K562 (cell line): ENCODE results near the gene LRFN3. TPM values are rescaled to one million over a fixed set of nuclear protein-coding genes. Genes with fewer than 3 reads are reported as not detected.

Source experiments
- ATAC-seq: fragments of 200-7000 bp; cut with Tn5 transposase; 3 replicates; pipeline ENCODE4 v1.9.1; 2020; ENCODE audit warnings: moderate library complexity
- BruUV-seq: library from RNA; stranded (reverse); fragments of 400-500 nt; replicated peaks from 2 replicates; lab custom pipeline; 2021; lab: Mats Ljungman, UMichigan
- CTCF ChIA-PET: fragments of 300-600 bp; formaldehyde crosslinking; extraction: SDS; loops from one replicate; lab custom pipeline; 2021; ENCODE audit warnings: low intra/inter-chr PET ratio; lab: Yijun Ruan, JAX
- POLR2A ChIA-PET: fragments of 300-600, 350-650 bp; sonication (Branson Sonifier 250); formaldehyde crosslinking; extraction: SDS; loops from one replicate; lab custom pipeline; 2021; ENCODE audit warnings: antibody characterized with exemption, inconsistent platforms; lab: Yijun Ruan, JAX
- DNase-seq, 4 experiments: peaks; one replicate each; pipeline versions ENCODE4 v3.0.0 to v3.0.0-alpha.2; 2011 to 2018; ENCODE audit warnings: low spot score in 3 of 4, mixed read lengths in 3 of 4; ENCODE audit errors: extremely low read depth in 1 of 4
- FAIRE-seq: peaks from 2 replicates; lab custom pipeline; 2011; peaks lifted over from hg19 to GRCh38; lab: Jason Lieb, UNC
- H2AFZ ChIP-seq: 2 replicates; pipeline ENCODE4 v1.6.0; 2011; ENCODE audit warnings: low read depth, low read length, control low read depth, inconsistent platforms
- H3K27ac ChIP-seq: fragments of 200-600 bp; 3 replicates; pipeline ENCODE4 v1.8.0; 2011; ENCODE audit warnings: low read depth, mild to moderate bottlenecking, control low read depth, inconsistent platforms, low read length, moderate library complexity, mixed read lengths; ENCODE audit errors: extremely low read depth
- H3K27me3 ChIP-seq, 2 experiments: fragments of 300-600 bp in 1 of 2; 2 replicates in 1 of 2; 3 replicates in 1 of 2; pipeline versions ENCODE4 v1.6.0 to v1.8.0; 2011; ENCODE audit warnings: inconsistent platforms in 2 of 2, low read length in 2 of 2, mild to moderate bottlenecking in 1 of 2, mixed read lengths in 1 of 2, moderate library complexity in 1 of 2; ENCODE audit not compliant: control insufficient read depth in 2 of 2, insufficient read depth in 2 of 2
- H3K36me3 ChIP-seq: fragments of 300-600 bp; 3 replicates; pipeline ENCODE4 v1.8.0; 2011; ENCODE audit warnings: mild to moderate bottlenecking, low read length, inconsistent platforms; ENCODE audit not compliant: control insufficient read depth, insufficient read depth
- H3K4me1 ChIP-seq, 2 experiments: fragments of 200-600 bp in 1 of 2; replicated peaks in 1 of 2; 2 replicates in 1 of 2; 3 replicates in 1 of 2; pipeline versions ENCODE4 v1.5.1 to v1.8.0; 2011; ENCODE audit warnings: inconsistent platforms in 2 of 2, low read length in 2 of 2, mild to moderate bottlenecking in 1 of 2, mixed read lengths in 1 of 2, moderate library complexity in 1 of 2; ENCODE audit not compliant: control insufficient read depth in 2 of 2, insufficient read depth in 2 of 2
- H3K4me2 ChIP-seq: 2 replicates; pipeline ENCODE4 v1.6.1; 2011; ENCODE audit warnings: low read length, control low read depth, inconsistent platforms, mixed read lengths; ENCODE audit not compliant: insufficient read depth
- H3K4me3 ChIP-seq: fragments of 200-600 bp; sonication (generic), shearing (Covaris generic); 2 replicates; pipeline ENCODE4 v1.5.1; 2016; ENCODE audit warnings: control low read depth, inconsistent platforms
- H3K79me2 ChIP-seq: fragments of 200-600 bp; 3 replicates; pipeline ENCODE4 v1.8.0; 2011; ENCODE audit warnings: low read length, inconsistent platforms; ENCODE audit not compliant: control insufficient read depth, insufficient read depth
- H3K9ac ChIP-seq, 2 experiments: 2 replicates each; pipeline versions ENCODE4 v1.6.0 to v1.6.1; 2011; ENCODE audit warnings: low read depth in 2 of 2, low read length in 2 of 2, control low read depth in 1 of 2, inconsistent platforms in 1 of 2, mild to moderate bottlenecking in 1 of 2, mixed read lengths in 1 of 2; ENCODE audit not compliant: insufficient read depth in 1 of 2
- H3K9me1 ChIP-seq: one replicate; pipeline ENCODE4 v1.6.0; 2011; ENCODE audit warnings: inconsistent platforms, mild to moderate bottlenecking, low read length, moderate library complexity; ENCODE audit not compliant: control insufficient read depth, insufficient read depth
- H3K9me3 ChIP-seq: replicated peaks from 2 replicates; pipeline ENCODE4 v1.5.1; 2011; ENCODE audit warnings: low read depth, low read length, inconsistent platforms; ENCODE audit not compliant: control insufficient read depth, insufficient read depth
- H4K20me1 ChIP-seq: replicated peaks from 2 replicates; pipeline ENCODE4 v1.6.1; 2011; ENCODE audit warnings: low read length, inconsistent platforms, mixed read lengths; ENCODE audit not compliant: control insufficient read depth, insufficient read depth
- BHLHE40 ChIP-seq: IDR thresholded peaks from 2 replicates; pipeline ENCODE4 v1.6.1; 2011; ENCODE audit warnings: low read length, improper control_type of control experiment
- E2F1 ChIP-seq: sonication (generic); formaldehyde crosslinking; IDR thresholded peaks from 2 replicates; pipeline ENCODE4 v1.8.1; 2023; ENCODE audit warnings: mild to moderate bottlenecking, missing genetic modification reagents, moderate library complexity
- E2F5 ChIP-seq: sonication (generic); formaldehyde crosslinking; IDR thresholded peaks from 2 replicates; pipeline ENCODE4 v1.8.0; 2022; ENCODE audit warnings: mild to moderate bottlenecking, missing genetic modification reagents
- NFE2 ChIP-seq: IDR thresholded peaks from 2 replicates; pipeline ENCODE4 v1.6.1; 2014; ENCODE audit warnings: antibody characterized with exemption, low read depth
- NFIX ChIP-seq: fragments of 250-450 bp; sonication (Bioruptor Pico); IDR thresholded peaks from 2 replicates; pipeline ENCODE4 v1.4.0; 2020; ENCODE audit warnings: low read depth, mild to moderate bottlenecking, moderate library complexity
- PCBP1 ChIP-seq: fragments of 200-400 bp; formaldehyde crosslinking; IDR thresholded peaks from 2 replicates; pipeline ENCODE4 v1.6.1; 2018; ENCODE audit warnings: mild to moderate bottlenecking, low read depth, low read length; ENCODE audit not compliant: poor library complexity, severe bottlenecking
- TAL1 ChIP-seq: fragments of 450-650 bp; IDR thresholded peaks from 2 replicates; pipeline ENCODE4 v1.6.1; 2016; ENCODE audit warnings: mild to moderate bottlenecking
- ZBTB40 ChIP-seq, 2 experiments: fragments of 450-650 bp in 1 of 2; sonication (generic) in 1 of 2; formaldehyde crosslinking in 1 of 2; IDR thresholded peaks; 2 replicates each; pipeline versions ENCODE4 v1.7.1 to v1.9.0; 2016 to 2022; ENCODE audit warnings: inconsistent platforms in 1 of 2, mild to moderate bottlenecking in 1 of 2, missing genetic modification reagents in 1 of 2
- ZNF408 ChIP-seq: fragments of 250-450 bp; sonication (Bioruptor Pico); IDR thresholded peaks from 2 replicates; pipeline ENCODE4 v1.4.0; 2020; ENCODE audit warnings: low read depth, mild to moderate bottlenecking, moderate library complexity
- ZNF695 ChIP-seq: fragments of 450-650 bp; formaldehyde crosslinking; IDR thresholded peaks from 2 replicates; pipeline ENCODE4 v1.4.0; 2020; ENCODE audit warnings: mild to moderate bottlenecking, moderate library complexity
- WGBS: fragments of 100-300 bp; shearing (Covaris generic); methylation state at CpG from one replicate; pipeline ENCODE4 v1.1.6; 2016; ENCODE audit warnings: low coverage, mixed read lengths; ENCODE audit not compliant: insufficient coverage; ENCODE audit errors: missing lambda C conversion rate; 5-methylcytosine and 5-hydroxymethylcytosine counted together
- in situ Hi-C: fragments of 300-500 bp; cut with MboI; formaldehyde crosslinking; loops from 4 replicates; pipeline ENCODE4 v1.15.0; 2018; ENCODE audit warnings: inconsistent platforms, mixed read lengths
- intact Hi-C: fragments of 100-400 bp; cut with micrococcal nuclease; formaldehyde crosslinking; loops from 2 replicates; pipeline ENCODE4 v1.14.2; 2022
- polyA plus RNA-seq, 8 experiments: library from polyadenylated mRNA; depleted of rRNA in 4 of 8; stranded (reverse) in 5 of 8; unstranded in 3 of 8; fragments of >200 nt; fragmentation: Nextera tagmentation in 2 of 8; fragmentation: Illumina TruSeq in 1 of 8; extraction: Ambion mirVana in 2 of 8; extraction: Trizol in 1 of 8; gene quantifications; 2 replicates each; pipeline versions ENCODE4 v1.2.1 to v1.2.3, GENCODE V29; 2011 to 2014; ENCODE audit warnings: inconsistent platforms in 1 of 8, missing spikeins in 1 of 8
- total RNA-seq, 7 experiments: library from RNA; depleted of rRNA in 6 of 7; stranded (reverse); fragments of >200 nt in 6 of 7; fragmentation: Illumina TruSeq in 2 of 7; extraction: Trizol in 2 of 7; gene quantifications; 2 replicates each; pipeline versions ENCODE4 v1.2.1 to v1.2.3, GENCODE V29; 2011 to 2021; ENCODE audit warnings: low replicate concordance in 1 of 7

Gene LRFN3
- total and polyA plus RNA-seq, 9 of the 15 experiments (the other 6 are each of a cell fraction or from before 2014, with no cell fraction given), result 0.03 to 0.12 (median 0.11) TPM; not detected in 6

GRCh38 chr19:35898499-35898809 lies 37.7 kb upstream of the LRFN3 start:
- ATAC-seq, result no peak
- POLR2A ChIA-PET, result no interaction called here
- H4K20me1 ChIP-seq, result no peaks in the 10 kb centered on the region
- WGBS, result 85% methylated on average over 17 of the region's 17 CpGs
- BruUV-seq, result no TSS peak
- FAIRE-seq, result no peak
- H3K4me2 ChIP-seq, result no peak overlapping the region
- intact Hi-C loops, result no loop called here
- H3K27ac ChIP-seq, result no peak overlapping the region
- peaks cover 19% of the 10 kb centered on the region; the same call in 2 of the 3 replicates for H3K79me2 ChIP-seq
- H3K9me3 ChIP-seq, result no peaks in the 10 kb centered on the region
- H3K9me1 ChIP-seq, result no peaks in the 10 kb centered on the region
- H3K27me3 ChIP-seq, result no peaks in the 10 kb centered on the region
- in situ Hi-C loops, result no loop called here
- CTCF ChIA-PET, result no interaction called here
- peaks cover 13 to 33% of the 10 kb centered on the region in 2 experiments; a peak in 4 of 5 replicates for H3K4me1 ChIP-seq
- H3K4me3 ChIP-seq, result peak overlapping the region; percentile 97; the same call in 1 of the 2 replicates
- H2AFZ ChIP-seq, result no peak overlapping the region
- peak overlapping the region in 1 of 2 experiments; percentile 95; a peak in 2 of 4 replicates for H3K9ac ChIP-seq
- H3K36me3 ChIP-seq, result peaks cover 35% of the 10 kb centered on the region; the same call in 1 of the 3 replicates
- no peak for DNase-seq
- TF ChIP-seq BHLHE40, result no peak
- no peak for TF ChIP-seq NFE2
- TF ChIP-seq ZNF408, result no peak
- TF ChIP-seq ZNF695, result no peak
- no peak for TF ChIP-seq ZBTB40 (IDR thresholded peaks at IDR 0.05)
- TF ChIP-seq ZBTB40 (CRISPR knock-in tag; IDR thresholded peaks at IDR 0.05), result no peak
- no peak for TF ChIP-seq E2F5
- no peak for TF ChIP-seq E2F1
- no peak for TF ChIP-seq PCBP1
- no peak for TF ChIP-seq NFIX
- TF ChIP-seq TAL1, result no peak
